ENCODE data around the gene HMOX2. TPM values are rescaled to one million over a fixed set of nuclear protein-coding genes. Genes with fewer than 3 reads are reported as not detected.

HMOX2 gene
- total and polyA plus RNA-seq, 2 of the 13 experiments (the other 11 are each of a cell fraction or from before 2014, with no cell fraction given): 60.3 to 70.4 TPM

GRCh38 chr16:4536391-4537106 lies 60.4 kb downstream of the HMOX2 start:
- FAIRE-seq: peak; percentile 37
- H3K27me3 ChIP-seq (ENCODE audit: control insufficient read depth in 1 of 2, insufficient read depth in 2 of 2, low read length in 2 of 2): no peaks in the 10 kb centered on the region
- intact Hi-C loops (cut with micrococcal nuclease; ENCODE audit: unreplicated experiment): no loop called here
- peaks cover 16% of the 10 kb centered on the region for H3K9me3 ChIP-seq (ENCODE audit: low read length)
- peak overlapping the region; percentile 77 to 90 (median 88) for H3K4me3 ChIP-seq (replicated peaks in 1 of 3; ENCODE audit: insufficient read depth in 1 of 3, low read depth in 2 of 3, low read length in 3 of 3)
- ChIA-PET POLR2A (interaction anchor here (0.7 to 1.1 kb wide), 5 partner anchors 12 to 1449 kb away, joined by 3 to 4 read pairs (median 3); partner anchors contain the start of gene HMOX2), CTCF (ENCODE audit: low intra/inter-chr PET ratio, low total read pairs) (no interaction called here)
- H4K20me1 ChIP-seq (ENCODE audit: insufficient read depth, low read length): peaks cover 33% of the 10 kb centered on the region; the same call in 1 of the 2 replicates
- peak overlapping the region; percentile 93 for H3K4me2 ChIP-seq (ENCODE audit: low read depth, low read length)
- H3K9ac ChIP-seq (ENCODE audit: insufficient read depth, low read depth, low read length): peak overlapping the region; percentile 93
- H3K79me2 ChIP-seq (ENCODE audit: insufficient read depth, low read length): peaks cover 66% of the 10 kb centered on the region
- no peak for DNase-seq (ENCODE audit: low spot score)
- 64% methylated on average over 15 of the region's 15 CpGs for WGBS (ENCODE audit: low lambda C conversion rate)
- no peak for ATAC-seq
- BruUV-seq (replicated peaks): no TSS peak
- H2AFZ ChIP-seq (ENCODE audit: low read length): no peak overlapping the region
- TF ChIP-seq AGO1 (IDR thresholded peaks at IDR 0.05; ENCODE audit: low read depth, low read length, poor library complexity, severe bottlenecking) (no peak), ZXDC (CRISPR knock-in tag; IDR thresholded peaks at IDR 0.05) (no peak), HDAC1 (CRISPR knock-in tag; IDR thresholded peaks at IDR 0.05) (0 out of 2 replicates have a peak, but pooled peaks have one; percentile 24), MAF1 (CRISPR knock-in tag; IDR thresholded peaks at IDR 0.05; ENCODE audit: borderline replicate concordance) (no peak), ZNF121 (CRISPR knock-in tag; IDR thresholded peaks at IDR 0.05) (peak; percentile 97), ZBTB33 (CRISPR knock-in tag; IDR thresholded peaks at IDR 0.05) (peak; percentile 24; the same call in 1 of the 2 replicates), ZBTB38 (CRISPR knock-in tag; IDR thresholded peaks at IDR 0.05) (0 out of 2 replicates have a peak, but pooled peaks have one; percentile 18)
- in situ Hi-C loops (cut with HindIII; ENCODE audit: extremely low pct_ligation_motif_present, low pct_unique_long_range_greater_than_20kb): no loop called here
- peak overlapping the region; percentile 93 for H3K27ac ChIP-seq (ENCODE audit: extremely low read length, insufficient read depth, low read length)
- H3K4me1 ChIP-seq (ENCODE audit: insufficient read depth, low read length): peaks cover 58% of the 10 kb centered on the region
- peaks cover 5 to 16% of the 10 kb centered on the region in 2 experiments for H3K36me3 ChIP-seq (replicated peaks in 1 of 2; ENCODE audit: control insufficient read depth in 1 of 2, insufficient read depth in 2 of 2, low read length in 2 of 2)
